Pancreas (tissue), 10 donors: ENCODE measurements around the gene SLC34A3. TPM values are rescaled to one million over a fixed set of nuclear protein-coding genes. Genes with fewer than 3 reads are reported as not detected.
A peak's percentile ranks its signal among the peaks of the same experiment; 100 is the strongest.

Experiments
- ATAC-seq, 4 donors: fragments of 200-7000 bp; cut with Tn5 transposase; one replicate each; pipeline versions ENCODE4 v1.8.0 to v1.9.1; 2020; ENCODE audit warnings: mild to moderate bottlenecking in 4 of 4, moderate library complexity in 4 of 4
- DNase-seq, 6 donors: peaks; one replicate each; pipeline ENCODE4 v3.0.0-alpha.2; 2020
- FAIRE-seq: peaks from 2 replicates; lab custom pipeline; 2012; peaks lifted over from hg19 to GRCh38; lab: Jason Lieb, UNC
- H3K27ac ChIP-seq, 4 donors: fragments of 200-600 bp; sonication (generic); 1 replicate in 3 of 4; 2 replicates in 1 of 4; pipeline versions ENCODE4 v1.5.0 to v1.8.0; 2020
- H3K27me3 ChIP-seq, 4 donors: fragments of 200-600 bp; one replicate each; pipeline ENCODE4 v1.8.0; 2021
- H3K36me3 ChIP-seq, 3 donors: fragments of 200-600 bp; sonication (generic) in 1 of 3; one replicate each; pipeline versions ENCODE4 v1.5.0 to v1.8.0; 2020 to 2021
- H3K4me1 ChIP-seq, 3 donors: fragments of 200-600 bp; one replicate each; pipeline ENCODE4 v1.8.0; 2021
- H3K4me3 ChIP-seq, 4 donors: fragments of 200-600 bp; sonication (generic) in 2 of 4; one replicate each; pipeline versions ENCODE4 v1.5.0 to v1.8.0; 2020 to 2021
- H3K9me3 ChIP-seq, 4 donors: fragments of 200-600 bp; one replicate each; pipeline ENCODE4 v1.8.0; 2021
- WGBS, 2 donors: extraction: QIAGEN DNeasy Blood & Tissue Kit; methylation state at CpG; one replicate each; pipeline ENCODE4 v1.1.7; 2013; 5-methylcytosine and 5-hydroxymethylcytosine counted together
- intact Hi-C, 3 donors: fragments of 100-400 bp; cut with DNase I; formaldehyde crosslinking; loops; one replicate each; pipeline versions ENCODE4 v1.11.1 to v1.14.2; 2022
- polyA plus RNA-seq, 2 donors: library from polyadenylated mRNA; stranded (reverse); fragments of 200-250 nt; gene quantifications; one replicate each; pipeline ENCODE4 v1.2.3, GENCODE V29; 2013
- total RNA-seq, 6 donors: library from RNA; stranded (reverse); fragmentation: NEBNext Ultra II Directional in 4 of 6; extraction: Animal tissue kit (Norgen Biotek cat#: 25700) in 4 of 6; gene quantifications; one replicate each; pipeline versions ENCODE4 v1.2.1 to v1.2.4, GENCODE V29; 2021 to 2023
- TF ChIP-seq, protein P1 (sequence below), 4 donors: fragments of 200-600 bp; sonication (generic) in 3 of 4; IDR thresholded peaks; one replicate each; pipeline versions ENCODE4 v1.5.0 to v1.8.0; 2021; ENCODE audit warnings: antibody characterized with exemption in 4 of 4
- donor health status: healthy with polysubstance abuse.
- donor health status: DM: no; HTN: no; CAD: no; lungs with moderate emphysema.
- donor health status: DM: no; HTN: no; CAD: no.
- donor health status: control.
- donor health status: control.
- donor health status: Bipolar disorder and iron deficiency.
- donor health status: DM: yes; HTN: yes; CAD: no.
- donor health status: DM: no; HTN: no; CAD: no.
- donor health status: DM: no; HTN: no; CAD: no.
- donor health status: DM: yes; HTN: yes; CAD: no.

SLC34A3 gene
- total and polyA plus RNA-seq, 8 donors: 0.12 to 0.42 (median 0.20) TPM; not detected in 4

DNA sequence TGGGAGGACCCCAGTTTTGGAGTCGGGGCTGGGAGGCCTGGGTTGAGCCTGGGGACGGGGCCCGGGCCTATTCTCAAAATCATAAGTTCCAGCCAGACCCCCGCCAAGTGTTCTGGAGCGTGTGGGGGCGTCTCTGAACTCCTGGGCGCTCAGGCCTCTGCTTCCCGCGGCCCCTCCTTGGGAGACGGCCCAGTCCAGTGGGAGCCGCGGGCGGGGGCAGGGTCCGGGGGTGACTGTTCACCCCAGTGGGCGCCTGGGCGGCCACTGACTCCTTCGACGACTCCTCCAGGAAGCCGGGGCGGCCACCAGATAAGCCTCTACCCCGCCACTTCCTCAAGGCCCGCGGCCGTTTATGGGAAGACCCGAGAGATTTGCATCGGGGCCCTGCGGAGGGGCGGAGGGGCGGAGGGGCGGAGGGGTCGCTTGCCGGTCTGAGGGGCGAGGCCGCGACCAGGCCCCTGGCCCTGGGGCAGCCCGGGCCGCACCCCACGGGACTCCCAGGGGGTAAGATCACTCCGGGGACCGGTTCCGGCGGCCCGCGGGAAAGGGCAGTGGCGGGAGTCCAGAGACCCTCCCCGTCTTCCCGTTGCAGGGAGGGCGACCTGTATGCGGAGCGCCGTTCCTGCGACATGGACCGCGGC lies 47.5 kb downstream of the SLC34A3 start:
- FAIRE-seq: no peak
- 48 to 51% methylated on average over 32 to 54 of the region's 54 CpGs for WGBS, 2 donors
- no peaks in the 10 kb centered on the region for H3K9me3 ChIP-seq
- no peaks in the 10 kb centered on the region for H3K36me3 ChIP-seq
- peaks cover 0 to 10% (median 8%) of the 10 kb centered on the region in 3 donors for H3K4me1 ChIP-seq
- H3K27me3 ChIP-seq: no peaks in the 10 kb centered on the region
- TF ChIP-seq, protein P1, sequence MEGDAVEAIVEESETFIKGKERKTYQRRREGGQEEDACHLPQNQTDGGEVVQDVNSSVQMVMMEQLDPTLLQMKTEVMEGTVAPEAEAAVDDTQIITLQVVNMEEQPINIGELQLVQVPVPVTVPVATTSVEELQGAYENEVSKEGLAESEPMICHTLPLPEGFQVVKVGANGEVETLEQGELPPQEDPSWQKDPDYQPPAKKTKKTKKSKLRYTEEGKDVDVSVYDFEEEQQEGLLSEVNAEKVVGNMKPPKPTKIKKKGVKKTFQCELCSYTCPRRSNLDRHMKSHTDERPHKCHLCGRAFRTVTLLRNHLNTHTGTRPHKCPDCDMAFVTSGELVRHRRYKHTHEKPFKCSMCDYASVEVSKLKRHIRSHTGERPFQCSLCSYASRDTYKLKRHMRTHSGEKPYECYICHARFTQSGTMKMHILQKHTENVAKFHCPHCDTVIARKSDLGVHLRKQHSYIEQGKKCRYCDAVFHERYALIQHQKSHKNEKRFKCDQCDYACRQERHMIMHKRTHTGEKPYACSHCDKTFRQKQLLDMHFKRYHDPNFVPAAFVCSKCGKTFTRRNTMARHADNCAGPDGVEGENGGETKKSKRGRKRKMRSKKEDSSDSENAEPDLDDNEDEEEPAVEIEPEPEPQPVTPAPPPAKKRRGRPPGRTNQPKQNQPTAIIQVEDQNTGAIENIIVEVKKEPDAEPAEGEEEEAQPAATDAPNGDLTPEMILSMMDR (IDR thresholded peaks at IDR 0.05): no peak
- intact Hi-C loops: loop anchor here in 1 of 3 donors (10.0 kb wide), 1 partner anchor 247 kb away; no protein-coding TSS in a partner anchor
- peak in 4 of 6 donors; percentile 27 to 78 (median 58) for DNase-seq
- ATAC-seq: peak in 1 of 4 donors; percentile 4
- H3K27ac ChIP-seq: peak overlapping the region; percentile 76 to 91 (median 86)
- H3K4me3 ChIP-seq: peak overlapping the region; percentile 10 to 45 (median 28)

DNA sequence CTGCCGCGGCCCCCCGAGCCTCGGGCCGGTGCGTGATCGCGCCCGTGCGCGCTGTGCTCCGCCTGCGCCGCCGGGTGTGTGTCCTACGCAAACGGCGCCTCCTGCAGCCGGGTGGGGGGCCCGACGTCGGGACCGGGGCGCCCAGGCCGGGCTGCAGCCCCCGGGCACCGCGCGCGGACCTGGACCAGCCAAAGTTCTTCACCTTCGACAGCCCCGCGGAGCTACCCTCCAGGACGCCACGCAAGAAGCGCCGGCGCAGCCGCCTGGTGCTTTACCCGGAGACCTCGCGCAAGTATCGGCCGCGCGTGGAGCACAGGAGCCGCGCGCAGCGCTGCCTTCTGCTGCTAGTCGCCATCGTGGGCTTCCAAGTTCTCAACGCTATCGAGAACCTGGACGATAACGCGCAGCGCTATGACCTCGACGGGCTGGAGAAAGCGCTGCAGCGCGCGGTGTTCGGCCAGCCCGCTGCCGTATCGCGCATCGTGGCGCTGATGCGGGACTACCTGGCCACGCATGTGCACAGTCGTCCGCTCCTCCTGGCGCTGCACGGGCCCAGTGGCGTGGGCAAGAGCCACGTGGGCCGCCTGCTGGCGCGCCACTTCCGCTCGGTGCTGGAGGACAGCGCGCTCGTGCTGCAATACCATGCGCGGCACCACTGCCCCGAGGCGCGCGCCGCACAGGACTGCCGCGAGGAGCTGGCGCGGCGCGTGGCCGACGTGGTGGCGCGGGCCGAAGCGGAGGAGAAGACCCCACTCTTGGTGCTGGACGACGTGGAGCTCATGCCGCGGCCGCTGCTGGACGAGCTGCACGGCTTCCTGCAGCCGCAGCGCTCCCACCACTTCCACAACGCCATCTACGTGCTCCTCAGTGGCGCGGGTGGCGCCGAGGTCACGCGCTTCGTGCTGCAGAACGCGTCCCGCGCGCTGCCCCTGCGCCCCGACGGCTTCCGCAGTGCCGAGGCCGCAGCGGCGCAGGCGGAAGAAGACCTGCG lies 48.3 kb downstream of the SLC34A3 start:
- H3K27me3 ChIP-seq: no peaks in the 10 kb centered on the region
- FAIRE-seq (no peak), DNase-seq (no peak), ATAC-seq (no peak)
- WGBS, 2 donors: 82 to 90% methylated on average over 130 to 139 of the region's 139 CpGs
- peak overlapping the region in 2 of 4 donors; percentile 34 to 45 for H3K4me3 ChIP-seq
- peak overlapping the region in 1 of 4 donors; percentile 91 for H3K27ac ChIP-seq
- no peaks in the 10 kb centered on the region for H3K36me3 ChIP-seq
- no peaks in the 10 kb centered on the region for H3K9me3 ChIP-seq
- peaks cover 0 to 10% (median 8%) of the 10 kb centered on the region in 3 donors for H3K4me1 ChIP-seq
- TF ChIP-seq, protein P1 (IDR thresholded peaks at IDR 0.05): no peak
- intact Hi-C loops: loop anchor here in 1 of 3 donors (10.0 kb wide), 1 partner anchor 246 kb away; no protein-coding TSS in a partner anchor

DNA sequence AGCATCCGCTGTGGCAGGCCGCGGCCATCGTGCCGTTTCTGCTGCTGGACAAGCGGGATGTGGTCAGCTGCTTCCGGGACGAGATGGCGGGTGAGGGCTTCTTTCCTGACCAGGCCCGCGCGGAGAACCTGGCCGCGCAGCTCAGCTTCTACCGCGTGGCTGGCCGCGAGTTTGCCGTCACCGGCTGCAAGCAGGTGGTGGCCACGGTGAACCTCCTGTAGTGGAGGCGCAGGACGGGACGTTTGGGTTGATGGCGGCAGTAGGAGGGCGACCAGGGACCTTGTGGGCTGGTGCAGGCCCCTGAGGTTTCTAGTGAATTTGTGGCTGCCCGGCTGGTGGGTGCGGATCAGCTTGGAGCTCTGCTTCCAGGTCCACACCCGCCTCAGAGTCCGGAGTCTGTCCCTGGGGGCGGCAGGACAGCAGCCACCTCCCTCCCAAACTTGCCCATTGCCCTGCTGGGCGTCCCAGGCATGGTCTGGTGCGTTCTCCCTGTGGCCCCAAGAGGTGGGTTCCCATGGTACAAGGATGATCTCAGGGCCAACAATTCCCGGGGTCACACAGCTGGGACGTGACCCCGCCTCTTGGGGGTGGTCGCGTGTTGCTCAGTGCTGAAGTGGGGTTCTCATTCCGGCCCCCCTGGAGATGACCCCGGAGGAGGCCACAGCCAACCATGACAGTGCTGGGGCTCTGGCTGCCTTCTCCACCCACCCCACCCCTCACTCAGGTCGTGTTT lies 49.2 kb downstream of the SLC34A3 start:
- ATAC-seq: no peak
- peaks cover 0 to 8% (median 7%) of the 10 kb centered on the region in 3 donors for H3K4me1 ChIP-seq
- TF ChIP-seq, protein P1 (IDR thresholded peaks at IDR 0.05): no peak
- intact Hi-C loops: loop anchor here in 2 of 3 donors (5.0 to 10.0 kb wide), 3 partner anchors 127 to 245 kb away; no protein-coding TSS in a partner anchor
- FAIRE-seq: no peak
- 84 to 93% methylated on average over 41 of the region's 41 CpGs for WGBS, 2 donors
- no peak overlapping the region for H3K27ac ChIP-seq
- no peaks in the 10 kb centered on the region for H3K36me3 ChIP-seq
- no peak overlapping the region for H3K4me3 ChIP-seq
- no peaks in the 10 kb centered on the region for H3K9me3 ChIP-seq
- no peaks in the 10 kb centered on the region for H3K27me3 ChIP-seq
- DNase-seq: no peak

DNA sequence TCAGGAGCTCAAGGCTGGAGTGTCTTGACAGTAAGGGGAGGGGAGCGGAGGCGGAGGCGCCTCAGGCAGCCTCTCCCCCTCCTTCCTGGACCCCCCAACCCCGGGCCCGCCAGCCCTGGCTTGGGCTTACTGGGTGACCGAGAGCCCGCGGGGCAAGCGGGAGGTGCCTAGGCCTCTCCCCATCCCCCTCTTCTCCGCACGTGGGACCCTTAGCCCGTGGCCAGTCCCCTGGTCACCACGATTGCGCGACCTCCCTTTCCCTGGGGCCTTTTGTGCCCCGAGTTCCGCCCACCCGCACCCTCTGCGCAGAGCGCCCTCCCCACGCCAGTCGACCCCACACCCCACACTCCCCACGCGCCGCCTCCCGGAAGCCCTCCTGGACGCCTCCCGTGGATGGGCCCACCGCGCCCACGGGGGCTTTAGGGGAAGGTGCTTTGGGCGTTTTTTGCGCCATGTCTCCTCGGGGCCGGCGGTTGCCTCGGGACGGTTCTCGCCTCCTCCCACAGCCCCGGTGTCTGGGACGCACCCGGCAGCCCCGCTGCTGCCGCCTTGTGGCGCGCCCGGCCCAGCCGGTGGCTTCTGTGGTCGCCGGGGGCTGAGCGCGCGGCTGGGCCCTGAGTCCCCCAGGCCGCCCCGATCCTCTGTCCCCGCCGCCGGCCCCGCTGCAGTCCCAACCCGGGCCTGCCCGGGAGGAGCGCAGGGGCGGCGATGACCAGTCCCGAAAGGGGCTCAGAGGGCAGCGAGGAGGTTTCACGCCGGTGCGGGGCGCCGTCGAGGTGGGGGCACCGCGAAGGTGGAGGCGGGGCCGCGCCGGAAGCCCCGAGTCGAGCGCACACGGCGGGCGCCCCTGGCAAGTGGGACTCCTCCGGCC lies 50.0 kb downstream of the SLC34A3 start:
- Histone ChIP-seq H3K9me3 (no peaks in the 10 kb centered on the region), H3K36me3 (no peaks in the 10 kb centered on the region), H3K27me3 (no peaks in the 10 kb centered on the region), H3K4me1 (peaks cover 0 to 8% (median 7%) of the 10 kb centered on the region in 3 donors), H3K4me3 (no peak overlapping the region), H3K27ac (no peak overlapping the region)
- DNase-seq (peak in 2 of 6 donors; percentile 38 to 67), FAIRE-seq (no peak), ATAC-seq (peak in 1 of 4 donors; percentile 32)
- intact Hi-C loops: loop anchor here in 2 of 3 donors (5.0 kb wide), 2 partner anchors 127 to 132 kb away; no protein-coding TSS in a partner anchor
- TF ChIP-seq, protein P1 (IDR thresholded peaks at IDR 0.05): peak in 1 of 4 donors; percentile 10
- 56 to 75% methylated on average over 85 of the region's 85 CpGs for WGBS, 2 donors
